HCT116 (cell line): ENCODE data around the gene GFPT2. TPM values are rescaled to one million over a fixed set of nuclear protein-coding genes. Genes with fewer than 3 reads are reported as not detected.

Experiments
- ATAC-seq: fragments of 200-7000 bp; cut with Tn5 transposase; 2 replicates; pipeline ENCODE4 v1.9.1; 2020; ENCODE audit warnings: mild to moderate bottlenecking, moderate library complexity
- BruUV-seq: library from RNA; stranded (reverse); fragments of 400-500 nt; replicated peaks from 2 replicates; lab custom pipeline; 2021; lab: Mats Ljungman, UMichigan
- CTCF ChIA-PET: fragments of 300-600 bp; sonication (Branson Sonifier 250); formaldehyde crosslinking; loops from one replicate; lab custom pipeline; 2021; ENCODE audit warnings: antibody characterized with exemption; lab: Charles Lee
- POLR2A ChIA-PET: fragments of 300-600, 350-600 bp; sonication (Branson Sonifier 250); formaldehyde crosslinking; loops from one replicate; lab custom pipeline; 2021; ENCODE audit warnings: antibody characterized with exemption; lab: Charles Lee
- RAD21 ChIA-PET, 2 experiments: fragments of 300-600 bp; sonication (Branson Sonifier 250); formaldehyde crosslinking; loops; one replicate each; lab custom pipeline; 2023; ENCODE audit warnings: low total read pairs in 2 of 2; ENCODE audit not compliant: uncharacterized antibody in 2 of 2, unreplicated experiment in 2 of 2, low non-redundant PET in 1 of 2; lab: Charles Lee
- DNase-seq: peaks from one replicate; pipeline ENCODE4 v3.0.0-alpha.2; 2010; ENCODE audit warnings: low read depth, low spot score
- H2AFZ ChIP-seq: fragments of 200-600 bp; shearing (Covaris generic), sonication (generic); 2 replicates; pipeline ENCODE4 v1.6.1; 2017; ENCODE audit warnings: low read depth, mixed run types, mixed read lengths, antibody characterized with exemption, low read length; ENCODE audit not compliant: poor library complexity, severe bottlenecking
- H3K27ac ChIP-seq: 2 replicates; pipeline ENCODE4 v1.5.1; 2012; ENCODE audit warnings: low read depth, low read length
- H3K27me3 ChIP-seq: fragments of 200-600 bp; sonication (generic); 2 replicates; pipeline ENCODE4 v1.6.1; 2016; ENCODE audit warnings: mixed run types, low read length, mixed read lengths; ENCODE audit not compliant: insufficient read depth
- H3K36me3 ChIP-seq, 2 experiments: fragments of 200-500 bp in 1 of 2; fragments of 200-600 bp in 1 of 2; sonication (Bioruptor generic) in 1 of 2; sonication (generic) in 1 of 2; 2 replicates each; pipeline versions ENCODE4 v1.5.1 to v1.6.1; 2014 to 2016; ENCODE audit warnings: low read length in 2 of 2, inconsistent platforms in 1 of 2, mixed read lengths in 1 of 2, mixed run types in 1 of 2; ENCODE audit not compliant: insufficient read depth in 2 of 2, control insufficient read depth in 1 of 2
- H3K4me1 ChIP-seq, 2 experiments: fragments of 200-600 bp in 1 of 2; sonication (generic) in 1 of 2; 2 replicates each; pipeline versions ENCODE4 v1.5.1 to v1.6.1; 2012 to 2017; ENCODE audit warnings: low read length in 2 of 2, inconsistent platforms in 1 of 2, mild to moderate bottlenecking in 1 of 2, mixed read lengths in 1 of 2, mixed run types in 1 of 2, moderate library complexity in 1 of 2; ENCODE audit not compliant: insufficient read depth in 2 of 2, control insufficient read depth in 1 of 2
- H3K4me2 ChIP-seq: fragments of 200-600 bp; sonication (generic); 2 replicates; pipeline ENCODE4 v1.6.1; 2017; ENCODE audit warnings: mixed run types, low read length, mixed read lengths
- H3K4me3 ChIP-seq, 2 experiments: fragments of 200-600 bp in 1 of 2; sonication (generic) in 1 of 2; replicated peaks in 1 of 2; 2 replicates each; pipeline ENCODE4 v1.5.1; 2011 to 2016; ENCODE audit warnings: low read length in 2 of 2, control low read depth in 1 of 2, low read depth in 1 of 2, mild to moderate bottlenecking in 1 of 2, mixed read lengths in 1 of 2, mixed run types in 1 of 2
- H3K79me2 ChIP-seq: fragments of 200-600 bp; sonication (generic); 2 replicates; pipeline ENCODE4 v1.6.1; 2017; ENCODE audit warnings: mild to moderate bottlenecking, mixed run types, low read length, moderate library complexity, mixed read lengths; ENCODE audit not compliant: insufficient read depth
- H3K9ac ChIP-seq: fragments of 200-600 bp; sonication (generic); 2 replicates; pipeline ENCODE4 v1.6.1; 2016; ENCODE audit warnings: low read length, mixed read lengths
- H3K9me2 ChIP-seq: fragments of 200-600 bp; sonication (generic), shearing (Covaris generic); 2 replicates; pipeline ENCODE4 v1.6.1; 2017; ENCODE audit warnings: mixed run types, mild to moderate bottlenecking, moderate library complexity; ENCODE audit not compliant: insufficient read depth
- H3K9me3 ChIP-seq, 2 experiments: fragments of 200-500 bp in 1 of 2; fragments of 200-600 bp in 1 of 2; sonication (Bioruptor generic) in 1 of 2; sonication (generic) in 1 of 2; 2 replicates each; pipeline ENCODE4 v1.6.1; 2014 to 2017; ENCODE audit warnings: low read length in 2 of 2, mixed read lengths in 2 of 2, inconsistent platforms in 1 of 2, low read depth in 1 of 2, mild to moderate bottlenecking in 1 of 2, mixed run types in 1 of 2, moderate library complexity in 1 of 2; ENCODE audit not compliant: control insufficient read depth in 1 of 2, insufficient read depth in 1 of 2
- H4K20me1 ChIP-seq: fragments of 200-600 bp; sonication (generic), shearing (Covaris generic); 2 replicates; pipeline ENCODE4 v1.6.1; 2017; ENCODE audit warnings: mixed run types, mild to moderate bottlenecking, moderate library complexity; ENCODE audit not compliant: insufficient read depth
- ATF3 ChIP-seq: IDR thresholded peaks from 2 replicates; pipeline ENCODE4 v1.6.1; 2012
- CEBPB ChIP-seq: IDR thresholded peaks from 2 replicates; pipeline ENCODE4 v1.6.1; 2012; ENCODE audit warnings: low read depth
- CTCF ChIP-seq, 3 experiments: fragments of 200-600 bp in 1 of 3; sonication (generic) in 1 of 3; IDR thresholded peaks in 2 of 3; conservative IDR thresholded peaks in 1 of 3; 2 replicates each; pipeline ENCODE4 v1.5.1; 2012 to 2017; ENCODE audit warnings: low read depth in 2 of 3, low read length in 2 of 3, antibody characterized with exemption in 1 of 3, borderline replicate concordance in 1 of 3, control low read depth in 1 of 3, mild to moderate bottlenecking in 1 of 3, mixed read lengths in 1 of 3, mixed run types in 1 of 3, moderate library complexity in 1 of 3; ENCODE audit not compliant: insufficient read depth in 1 of 3
- ELF1 ChIP-seq: IDR thresholded peaks from 2 replicates; pipeline ENCODE4 v1.6.1; 2012; ENCODE audit warnings: low read depth, borderline replicate concordance
- EZH2 ChIP-seq: fragments of 200-600 bp; sonication (generic); IDR thresholded peaks from 2 replicates; pipeline ENCODE4 v1.6.1; 2017; ENCODE audit warnings: antibody characterized with exemption, mixed run types
- EZH2phosphoT487 ChIP-seq: fragments of 200-600 bp; IDR thresholded peaks from 2 replicates; pipeline ENCODE4 v1.6.1; 2018; ENCODE audit warnings: antibody characterized with exemption, borderline replicate concordance
- FOSL1 ChIP-seq: IDR thresholded peaks from 2 replicates; pipeline ENCODE4 v1.6.1; 2012; ENCODE audit warnings: low read depth
- MAX ChIP-seq: IDR thresholded peaks from 2 replicates; pipeline ENCODE4 v1.6.1; 2012
- POLR2A ChIP-seq: IDR thresholded peaks from 2 replicates; pipeline ENCODE4 v1.7.0; 2011; ENCODE audit warnings: borderline replicate concordance; ENCODE audit not compliant: insufficient read depth, insufficient read length; ENCODE audit errors: extremely low read depth
- RAD21 ChIP-seq: IDR thresholded peaks from 2 replicates; pipeline ENCODE4 v1.6.1; 2012; ENCODE audit warnings: low read depth, mild to moderate bottlenecking
- SIN3A ChIP-seq: IDR thresholded peaks from 2 replicates; pipeline ENCODE4 v1.6.1; 2012; ENCODE audit warnings: low read depth
- SP1 ChIP-seq: IDR thresholded peaks from 2 replicates; pipeline ENCODE4 v1.6.1; 2012; ENCODE audit warnings: low read depth
- SRF ChIP-seq: IDR thresholded peaks from 2 replicates; pipeline ENCODE4 v1.6.1; 2012; ENCODE audit warnings: low read depth
- TCF7L2 ChIP-seq: IDR thresholded peaks from 2 replicates; pipeline ENCODE4 v1.7.0; 2011; ENCODE audit warnings: borderline replicate concordance, inconsistent platforms; ENCODE audit not compliant: insufficient read depth, insufficient read length; ENCODE audit errors: extremely low read depth
- YY1 ChIP-seq: IDR thresholded peaks from 2 replicates; pipeline ENCODE4 v1.6.1; 2011; ENCODE audit warnings: low read length, low read depth, moderate library complexity, mild to moderate bottlenecking; ENCODE audit not compliant: insufficient replicate concordance; ENCODE audit errors: extremely low read depth
- ZBTB33 ChIP-seq: IDR thresholded peaks from 2 replicates; pipeline ENCODE4 v1.6.1; 2011; ENCODE audit warnings: mild to moderate bottlenecking, low read length, moderate library complexity; ENCODE audit not compliant: insufficient replicate concordance; ENCODE audit errors: extremely low read depth
- ZFX ChIP-seq: fragments of 450-650 bp; IDR thresholded peaks from 2 replicates; pipeline ENCODE4 v1.6.1; 2017
- intact Hi-C: fragments of 100-400 bp; cut with micrococcal nuclease; formaldehyde crosslinking; loops from 2 replicates; pipeline ENCODE4 v1.10.0; 2022
- total RNA-seq: library from RNA; stranded (reverse); gene quantifications from one replicate; pipeline ENCODE4 v1.2.1, GENCODE V29; 2021; ENCODE audit not compliant: unreplicated experiment
- TF ChIP-seq, protein P1 (sequence below): IDR thresholded peaks from 2 replicates; pipeline ENCODE4 v1.6.1; 2012; ENCODE audit warnings: low read depth

The GFPT2 gene
- total RNA-seq, 1 experiment from 2014 or later = 16.1 TPM

DNA sequence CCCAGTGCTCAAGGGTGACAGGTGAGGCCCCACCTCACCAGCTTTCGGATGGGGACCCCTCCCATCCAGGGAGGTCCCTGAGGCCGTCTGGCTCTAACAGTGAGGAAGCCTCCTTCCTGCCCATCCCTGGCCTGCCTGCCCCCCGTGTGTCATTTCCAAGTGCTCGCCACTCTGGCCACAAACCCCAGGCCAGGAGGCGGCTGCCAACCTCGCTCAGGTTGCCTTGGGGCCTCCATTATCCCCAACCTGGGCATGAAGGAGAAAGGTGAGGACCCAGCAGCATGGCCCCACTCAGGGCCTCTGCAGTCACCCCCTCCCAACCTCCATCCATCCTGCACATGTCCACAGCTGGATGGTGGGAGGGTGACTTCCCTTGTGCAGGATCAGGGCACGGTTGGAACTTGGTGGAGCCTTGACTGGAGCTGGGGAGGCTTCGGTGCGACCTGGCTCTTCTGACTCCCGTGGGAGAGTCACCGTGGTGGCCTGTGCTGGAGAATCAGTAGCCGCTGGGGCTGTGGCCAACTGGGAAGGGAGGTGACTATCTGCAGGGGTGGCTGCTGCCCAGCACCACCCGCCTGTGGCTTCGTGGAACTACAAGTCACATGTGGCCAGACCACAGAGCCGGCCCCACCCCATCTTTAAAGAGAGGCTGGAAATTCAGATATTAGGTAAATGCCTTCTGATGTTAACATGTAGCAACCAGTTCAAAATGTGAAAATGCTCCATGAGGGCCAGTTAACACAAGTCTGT, 37.5 kb upstream of the GFPT2 start:
- no peak for DNase-seq
- RAD21 ChIA-PET = no interaction called here
- Histone ChIP-seq H3K9me2 (no peaks in the 10 kb centered on the region), H3K36me3 (no peaks in the 10 kb centered on the region), H3K4me1 (peaks cover 0 to 4% of the 10 kb centered on the region in 2 experiments; a peak in 1 of 4 replicates), H4K20me1 (no peaks in the 10 kb centered on the region), H3K9me3 (no peaks in the 10 kb centered on the region), H3K9ac (no peak overlapping the region), H3K4me3 (no peak overlapping the region), H3K4me2 (no peak overlapping the region), H3K27ac (no peak overlapping the region), H2AFZ (no peak overlapping the region), H3K27me3 (no peaks in the 10 kb centered on the region), H3K79me2 (no peaks in the 10 kb centered on the region)
- TF ChIP-seq SP1 (no peak), ZFX (no peak), SRF (no peak), YY1 (no peak), ZBTB33 (no peak), SIN3A (no peak), RAD21 (peak; percentile 35), EZH2 (no peak), FOSL1 (no peak), MAX (no peak), CEBPB (no peak), TCF7L2 (no peak), CTCF (IDR thresholded peaks at IDR 0.05 in 2 of 3, conservative IDR thresholded peaks at IDR 0.05 in 1 of 3; ENCODE audit: borderline replicate concordance in 1 of 3, insufficient read depth in 1 of 3, low read depth in 2 of 3, low read length in 2 of 3) (peak; percentile 16 to 31 (median 29); a peak in 3 of 6 replicates), EZH2phosphoT487 (no peak), ELF1 (no peak), ATF3 (no peak), POLR2A (no peak)
- TF ChIP-seq, protein P1, sequence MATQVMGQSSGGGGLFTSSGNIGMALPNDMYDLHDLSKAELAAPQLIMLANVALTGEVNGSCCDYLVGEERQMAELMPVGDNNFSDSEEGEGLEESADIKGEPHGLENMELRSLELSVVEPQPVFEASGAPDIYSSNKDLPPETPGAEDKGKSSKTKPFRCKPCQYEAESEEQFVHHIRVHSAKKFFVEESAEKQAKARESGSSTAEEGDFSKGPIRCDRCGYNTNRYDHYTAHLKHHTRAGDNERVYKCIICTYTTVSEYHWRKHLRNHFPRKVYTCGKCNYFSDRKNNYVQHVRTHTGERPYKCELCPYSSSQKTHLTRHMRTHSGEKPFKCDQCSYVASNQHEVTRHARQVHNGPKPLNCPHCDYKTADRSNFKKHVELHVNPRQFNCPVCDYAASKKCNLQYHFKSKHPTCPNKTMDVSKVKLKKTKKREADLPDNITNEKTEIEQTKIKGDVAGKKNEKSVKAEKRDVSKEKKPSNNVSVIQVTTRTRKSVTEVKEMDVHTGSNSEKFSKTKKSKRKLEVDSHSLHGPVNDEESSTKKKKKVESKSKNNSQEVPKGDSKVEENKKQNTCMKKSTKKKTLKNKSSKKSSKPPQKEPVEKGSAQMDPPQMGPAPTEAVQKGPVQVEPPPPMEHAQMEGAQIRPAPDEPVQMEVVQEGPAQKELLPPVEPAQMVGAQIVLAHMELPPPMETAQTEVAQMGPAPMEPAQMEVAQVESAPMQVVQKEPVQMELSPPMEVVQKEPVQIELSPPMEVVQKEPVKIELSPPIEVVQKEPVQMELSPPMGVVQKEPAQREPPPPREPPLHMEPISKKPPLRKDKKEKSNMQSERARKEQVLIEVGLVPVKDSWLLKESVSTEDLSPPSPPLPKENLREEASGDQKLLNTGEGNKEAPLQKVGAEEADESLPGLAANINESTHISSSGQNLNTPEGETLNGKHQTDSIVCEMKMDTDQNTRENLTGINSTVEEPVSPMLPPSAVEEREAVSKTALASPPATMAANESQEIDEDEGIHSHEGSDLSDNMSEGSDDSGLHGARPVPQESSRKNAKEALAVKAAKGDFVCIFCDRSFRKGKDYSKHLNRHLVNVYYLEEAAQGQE = no peak
- CTCF ChIA-PET = no interaction called here
- POLR2A ChIA-PET = no interaction called here
- ATAC-seq = peak; percentile 70
- intact Hi-C loops = no loop called here
- no TSS peak for BruUV-seq
